Right lobe of liver (tissue), 6 donors: Measurements from ENCODE around the gene THAP4. TPM values are rescaled to one million over a fixed set of nuclear protein-coding genes. Genes with fewer than 3 reads are reported as not detected.

Experiments
- ATAC-seq, 4 donors: fragments of 200-7000 bp; cut with Tn5 transposase; one replicate each; pipeline ENCODE4 v1.9.1; 2020; ENCODE audit warnings: mild to moderate bottlenecking in 4 of 4, moderate library complexity in 4 of 4
- DNase-seq, 3 donors: peaks; one replicate each; pipeline ENCODE4 v3.0.0-alpha.2; 2020
- H3K27ac ChIP-seq, 3 donors: fragments of 200-600 bp; one replicate each; pipeline ENCODE4 v1.8.0; 2022
- H3K27me3 ChIP-seq, 2 donors: fragments of 200-600 bp; one replicate each; pipeline ENCODE4 v1.8.0; 2022
- H3K36me3 ChIP-seq, 4 donors: fragments of 200-600 bp; sonication (generic) in 1 of 4; one replicate each; pipeline versions ENCODE4 v1.5.1 to v1.8.0; 2017 to 2022; ENCODE audit warnings: control low read depth in 1 of 4
- H3K4me1 ChIP-seq, 4 donors: fragments of 200-600 bp; sonication (generic) in 1 of 4; one replicate each; pipeline versions ENCODE4 v1.5.1 to v1.8.0; 2017 to 2022; ENCODE audit warnings: control low read depth in 1 of 4
- H3K4me3 ChIP-seq, 3 donors: fragments of 200-600 bp; one replicate each; pipeline ENCODE4 v1.8.0; 2022
- H3K9me3 ChIP-seq, 4 donors: fragments of 200-600 bp; sonication (generic) in 1 of 4; one replicate each; pipeline versions ENCODE4 v1.5.1 to v1.8.0; 2017 to 2022; ENCODE audit warnings: control low read depth in 1 of 4
- CTCF ChIP-seq, 4 donors: fragments of 200-600 bp in 3 of 4; fragments of 450-650 bp in 1 of 4; IDR thresholded peaks; one replicate each; pipeline versions ENCODE4 v1.5.1 to v1.8.0; 2016 to 2022; ENCODE audit warnings: antibody characterized with exemption in 4 of 4, mild to moderate bottlenecking in 2 of 4
- POLR2A ChIP-seq: fragments of 450-650 bp; IDR thresholded peaks from one replicate; pipeline ENCODE4 v1.6.1; 2017; ENCODE audit warnings: antibody characterized with exemption, mild to moderate bottlenecking
- WGBS: methylation state at CpG from one replicate; pipeline ENCODE4 v1.1.6; 2018; ENCODE audit warnings: low coverage, low lambda C conversion rate; ENCODE audit not compliant: insufficient coverage; ENCODE audit errors: missing lambda C conversion rate; 5-methylcytosine and 5-hydroxymethylcytosine counted together
- intact Hi-C, 2 donors: fragments of 100-400 bp; cut with DNase I; formaldehyde crosslinking; loops; one replicate each; pipeline versions ENCODE4 v1.11.2 to v1.14.1; 2022
- total RNA-seq, 6 experiments: library from RNA; depleted of rRNA in 2 of 6; stranded (reverse); fragments of >200 nt in 2 of 6; fragmentation: NEBNext Ultra II Directional in 3 of 6; extraction: Animal tissue kit (Norgen Biotek cat#: 25700) in 3 of 6; gene quantifications; one replicate each; pipeline versions ENCODE4 v1.1.0 to v1.2.4, GENCODE V29; 2016 to 2023
- donor health status: DM: no; HTN: yes; CAD: no.
- donor health status: DM: no; HTN: no; CAD: no.
- donor health status: DM: no; HTN: no; CAD: no.
- donor health status: DM: no; HTN: yes; CAD: no.
- donor health status: DM: no; HTN: yes; CAD: no.

Gene THAP4
- total RNA-seq, 6 experiments from 2014 or later, result 22.1 to 39.2 (median 25.0) TPM

- no peaks in the 10 kb centered on the region for H3K9me3 ChIP-seq
- 49% methylated on average over 10 of the region's 10 CpGs for WGBS
- TF ChIP-seq POLR2A (no peak), CTCF (IDR thresholded peaks at IDR 0.05) (no peak)
- no peak overlapping the region for H3K27ac ChIP-seq
- DNase-seq, result no peak
- H3K4me1 ChIP-seq, result peaks cover 0 to 15% (median under 1%) of the 10 kb centered on the region in 4 donors
- no peak for ATAC-seq
- H3K27me3 ChIP-seq, result no peaks in the 10 kb centered on the region
- H3K4me3 ChIP-seq, result no peak overlapping the region
- intact Hi-C loops, result no loop called here
- no peaks in the 10 kb centered on the region for H3K36me3 ChIP-seq
Measured at GRCh38 chr2:241545106-241545505, 91.9 kb downstream of the THAP4 start.

GRCh38 chr2:241542278-241542605 lies 94.7 kb downstream of the THAP4 start:
- no CpG with 5 or more reads among the region's 15 CpGs for WGBS
- peaks cover 0 to 7% (median 0%) of the 10 kb centered on the region in 4 donors for H3K4me1 ChIP-seq
- no peaks in the 10 kb centered on the region for H3K36me3 ChIP-seq
- ATAC-seq, result peak in 3 of 4 donors; percentile 6 to 46 (median 31)
- TF ChIP-seq CTCF (IDR thresholded peaks at IDR 0.05) (no peak), POLR2A (no peak)
- no peak overlapping the region for H3K4me3 ChIP-seq
- no peaks in the 10 kb centered on the region for H3K27me3 ChIP-seq
- DNase-seq, result peak in 1 of 3 donors; percentile 59
- H3K27ac ChIP-seq, result no peak overlapping the region
- no peaks in the 10 kb centered on the region for H3K9me3 ChIP-seq
- intact Hi-C loops, result no loop called here

- intact Hi-C loops, result no loop called here
Measured at GRCh38 chr2:241541564-241542277, 95.2 kb downstream of the THAP4 start.

GRCh38 chr2:241540771-241541561 lies 96.0 kb downstream of the THAP4 start:
- DNase-seq (peak in 2 of 3 donors; percentile 34 to 58), ATAC-seq (peak; percentile 67 to 75 (median 70))
- H3K27me3 ChIP-seq, result no peaks in the 10 kb centered on the region
- intact Hi-C loops, result no loop called here
- no peaks in the 10 kb centered on the region for H3K36me3 ChIP-seq
- H3K4me1 ChIP-seq, result peaks cover 0 to 7% (median 0%) of the 10 kb centered on the region in 4 donors
- H3K27ac ChIP-seq, result no peak overlapping the region
- no peak for TF ChIP-seq POLR2A
- TF ChIP-seq CTCF (IDR thresholded peaks at IDR 0.05), result no peak
- 30% methylated on average over 18 of the region's 68 CpGs for WGBS
- H3K9me3 ChIP-seq, result no peaks in the 10 kb centered on the region
- H3K4me3 ChIP-seq, result no peak overlapping the region

More at GRCh38 chr2:241541564-241542277, 95.2 kb downstream of the THAP4 start:
- Histone ChIP-seq H3K4me1 (peaks cover 0 to 7% (median 0%) of the 10 kb centered on the region in 4 donors), H3K27me3 (no peaks in the 10 kb centered on the region), H3K27ac (no peak overlapping the region), H3K36me3 (no peaks in the 10 kb centered on the region), H3K9me3 (no peaks in the 10 kb centered on the region), H3K4me3 (no peak overlapping the region)
- ATAC-seq (peak; percentile 10 to 32 (median 22)), DNase-seq (peak in 1 of 3 donors; percentile 48)
- TF ChIP-seq POLR2A (no peak), CTCF (IDR thresholded peaks at IDR 0.05) (no peak)
- 11% methylated on average over 11 of the region's 62 CpGs for WGBS
